RPMI8226 (cell line): Measurements from ENCODE around the gene HOXC10.

Source experiments
- DNase-seq: peaks from one replicate; pipeline ENCODE4 v3.0.0-alpha.2; 2015

HOXC10 gene

GRCh38 chr12:54017027-54017788 is 32.3 kb downstream of the HOXC10 start:
- peak; percentile 72 for DNase-seq

- DNase-seq, result peak; percentile 85
Measured at GRCh38 chr12:54017878-54018467, 33.0 kb downstream of the HOXC10 start.

GRCh38 chr12:54018468-54018984 is 33.6 kb downstream of the HOXC10 start:
- no peak for DNase-seq

GRCh38 chr12:54019091-54019811 is 34.3 kb downstream of the HOXC10 start:
- DNase-seq, result no peak

- no peak for DNase-seq
Measured at GRCh38 chr12:54019924-54020590, 35.1 kb downstream of the HOXC10 start.

GRCh38 chr12:54020591-54021405 is 35.9 kb downstream of the HOXC10 start:
- no peak for DNase-seq

GRCh38 chr12:54021432-54022013 is 36.6 kb downstream of the HOXC10 start:
- no peak for DNase-seq

- no peak for DNase-seq
Measured at GRCh38 chr12:54022960-54023884, 38.3 kb downstream of the HOXC10 start.

GRCh38 chr12:54024127-54024526 is 39.2 kb downstream of the HOXC10 start:
- DNase-seq, result no peak

- no peak for DNase-seq
Measured at GRCh38 chr12:54024581-54025305, 39.8 kb downstream of the HOXC10 start.

GRCh38 chr12:54025499-54026405 is 40.8 kb downstream of the HOXC10 start:
- no peak for DNase-seq

- no peak for DNase-seq
Measured at GRCh38 chr12:54026640-54027441, 41.9 kb downstream of the HOXC10 start.

GRCh38 chr12:54027442-54027786 is 42.5 kb downstream of the HOXC10 start:
- no peak for DNase-seq

- DNase-seq, result no peak
Measured at GRCh38 chr12:54028314-54029201, 43.6 kb downstream of the HOXC10 start, which contains the start of gene HOXC6. Gene HOXC6, plus strand, starts transcription at chr12:54028440. Its CDS starts 82 bp downstream, at chr12:54028522.

- DNase-seq, result no peak
Measured at GRCh38 chr12:54029529-54030441, 44.8 kb downstream of the HOXC10 start.

- DNase-seq, result no peak
Measured at GRCh38 chr12:54030442-54030801, 45.5 kb downstream of the HOXC10 start.
